ENCODE results near the gene ERC1. TPM values are rescaled to one million over a fixed set of nuclear protein-coding genes. Genes with fewer than 3 reads are reported as not detected.

ERC1 gene
- total RNA-seq (2014; rRNA removed; shearing (Covaris generic)) = 18.1 and 22.8 TPM in 2 replicates

DNA sequence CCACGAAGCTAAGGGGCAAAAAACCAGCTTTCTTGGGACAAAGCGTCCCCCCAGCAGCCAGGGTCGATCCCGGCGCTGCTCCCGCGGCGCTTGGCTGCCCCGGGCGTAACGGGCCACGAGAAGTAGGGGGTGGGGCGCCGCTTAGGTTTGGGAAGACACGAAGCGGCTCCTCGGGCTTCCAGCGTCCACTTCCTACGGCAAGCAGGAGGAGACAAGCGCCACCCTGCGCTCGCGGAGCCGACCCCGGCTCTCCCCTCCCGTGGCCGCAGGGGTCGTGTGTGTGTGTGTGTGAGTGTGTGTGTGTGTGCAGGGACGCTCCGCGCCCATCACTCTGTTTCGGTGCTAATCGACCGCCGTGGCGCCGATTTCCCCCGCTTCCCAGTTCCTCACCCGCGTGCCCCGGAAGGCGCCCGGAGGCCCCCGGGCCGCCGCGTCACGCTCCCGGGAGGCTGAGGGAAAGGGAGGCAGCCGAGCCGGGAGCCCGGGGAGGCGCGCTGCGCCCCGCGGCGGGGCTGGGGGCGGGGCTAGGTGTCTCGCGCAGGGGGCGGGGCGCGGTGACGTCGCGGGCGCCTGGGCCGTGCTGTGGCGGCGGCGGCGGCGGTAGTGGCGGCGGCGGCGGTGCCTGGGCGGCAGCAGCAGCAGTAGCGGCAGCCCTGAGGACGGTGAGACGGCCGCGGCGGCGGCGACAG lies at the start of gene ERC1:
ERC1 (plus strand) TSS at position 563 of the 689 bp plus-strand sequence. CDS start 36,681 bp downstream, outside the sequence.
- DNase-seq (ENCODE audit: low read depth) = peak; percentile 92

DNA sequence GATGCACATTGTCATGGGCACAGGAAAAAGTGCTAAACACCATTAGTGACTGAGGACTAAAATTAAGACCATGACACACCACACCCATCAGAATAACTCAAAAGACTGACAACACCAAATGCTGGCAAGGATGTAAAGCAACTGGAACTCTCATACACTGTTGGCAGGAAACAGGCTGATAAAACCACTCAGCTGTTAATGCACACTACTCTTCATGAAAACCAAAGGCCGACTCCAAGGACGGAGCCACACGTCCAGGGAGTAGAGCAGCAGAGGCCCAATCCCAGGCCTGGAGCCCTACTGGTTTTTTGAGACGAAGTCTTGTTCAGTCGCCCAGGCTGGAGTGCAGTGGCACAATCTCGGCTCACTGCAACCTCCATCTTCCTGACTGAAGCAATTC lies 48.0 kb upstream of the ERC1 start:
- DNase-seq (ENCODE audit: low read depth) = no peak

DNA sequence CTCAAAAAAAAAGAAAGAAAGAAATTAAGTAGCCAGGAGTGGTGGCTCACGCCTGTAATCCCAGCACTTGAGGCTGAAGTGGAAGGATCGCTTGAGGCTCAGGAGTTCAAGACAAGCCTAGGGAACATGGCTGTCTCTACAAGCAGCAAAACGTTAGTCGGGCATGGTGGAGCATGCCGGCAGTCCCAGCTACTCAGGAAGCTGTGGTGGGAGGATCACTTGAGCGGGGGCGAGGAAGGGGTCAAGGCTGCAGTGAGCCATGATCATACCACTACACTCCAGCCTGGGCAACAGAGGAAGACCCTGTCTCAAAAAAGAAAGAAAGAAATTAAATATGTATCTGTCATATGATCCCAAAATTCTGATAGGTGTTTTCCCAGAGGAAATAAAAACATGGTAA lies 46.8 kb upstream of the ERC1 start:
- no peak for DNase-seq (ENCODE audit: low read depth)

DNA sequence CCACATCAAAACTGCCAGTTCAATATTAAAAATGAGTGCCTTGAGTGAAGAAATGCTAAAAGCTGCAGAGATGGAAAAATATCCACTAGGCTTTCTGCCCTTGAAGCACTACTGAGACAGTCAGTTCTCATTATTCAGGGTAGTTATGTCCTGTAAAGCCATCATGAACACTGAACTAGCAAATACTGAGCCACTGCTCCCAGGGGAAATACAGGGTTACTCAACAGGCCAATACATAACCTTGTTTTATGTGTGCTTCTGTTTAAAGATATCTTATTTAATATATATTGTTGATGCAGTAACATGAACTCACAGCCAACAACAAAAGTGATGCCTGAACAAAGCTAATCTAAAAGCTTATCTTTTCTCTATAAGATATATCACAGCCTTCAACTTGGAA lies 44.8 kb upstream of the ERC1 start:
- no peak for DNase-seq (ENCODE audit: low read depth)

GRCh38 chr12:946631-947030 lies 44.4 kb upstream of the ERC1 start:
- no peak for DNase-seq (ENCODE audit: low read depth)

DNA sequence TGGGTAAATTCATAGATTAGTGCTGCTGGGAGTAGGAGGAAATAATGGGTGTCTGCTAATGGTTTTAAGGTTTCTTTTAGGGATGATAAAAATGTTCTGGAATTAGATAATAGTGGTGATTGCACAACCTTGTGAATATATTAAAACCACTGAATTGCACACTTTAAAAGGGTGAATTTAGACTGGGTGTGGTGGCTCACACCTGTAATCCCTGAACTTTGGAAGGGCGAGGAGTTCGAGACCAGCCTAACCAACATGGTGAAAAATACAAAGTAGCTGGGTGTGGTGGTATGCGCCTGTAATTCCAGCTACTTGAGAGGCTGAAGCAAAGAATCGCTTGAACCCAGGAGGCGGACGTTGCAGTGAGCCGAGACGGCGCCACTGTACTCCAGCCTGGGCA lies 42.8 kb upstream of the ERC1 start:
- no peak for DNase-seq (ENCODE audit: low read depth)

GRCh38 chr12:949453-950191 lies 41.4 kb upstream of the ERC1 start, which contains the start of gene RAD52:
Gene RAD52, minus strand, starts transcription at chr12:949694. Its CDS starts 16,636 bp downstream, at chr12:933058.
- DNase-seq (ENCODE audit: low read depth) = peak; percentile 100

DNA sequence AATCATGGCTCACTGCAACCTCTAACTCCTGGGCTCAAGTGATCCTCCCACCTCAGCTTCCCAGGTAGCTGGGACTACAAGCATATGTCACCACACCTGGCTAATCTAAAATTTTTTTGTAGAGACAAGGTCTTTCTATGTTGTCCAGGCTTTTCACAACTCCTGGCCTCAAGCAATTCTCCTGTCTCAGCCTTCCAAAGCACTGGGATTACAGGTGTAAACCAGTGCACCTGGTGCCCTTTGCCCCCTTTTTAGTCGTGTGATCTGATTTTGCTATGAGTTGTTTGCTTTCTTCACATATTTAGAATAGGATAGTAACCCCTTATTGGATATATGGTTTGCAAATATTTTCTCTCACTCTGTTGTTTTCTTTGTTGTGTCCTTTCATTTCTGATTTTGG lies 39.8 kb upstream of the ERC1 start:
- DNase-seq (ENCODE audit: low read depth) = no peak

GRCh38 chr12:953776-954175 lies 37.2 kb upstream of the ERC1 start:
- DNase-seq (ENCODE audit: low read depth) = peak; percentile 81

- DNase-seq (ENCODE audit: low read depth) = no peak
Measured at GRCh38 chr12:954741-955140, 36.3 kb upstream of the ERC1 start.

- no peak for DNase-seq (ENCODE audit: low read depth)
Measured at GRCh38 chr12:955939-956338, 35.1 kb upstream of the ERC1 start.

GRCh38 chr12:958588-959123 lies 32.4 kb upstream of the ERC1 start:
- DNase-seq (ENCODE audit: low read depth) = peak; percentile 64

- no peak for DNase-seq (ENCODE audit: low read depth)
Measured at GRCh38 chr12:966724-967123, 24.3 kb upstream of the ERC1 start.

DNA sequence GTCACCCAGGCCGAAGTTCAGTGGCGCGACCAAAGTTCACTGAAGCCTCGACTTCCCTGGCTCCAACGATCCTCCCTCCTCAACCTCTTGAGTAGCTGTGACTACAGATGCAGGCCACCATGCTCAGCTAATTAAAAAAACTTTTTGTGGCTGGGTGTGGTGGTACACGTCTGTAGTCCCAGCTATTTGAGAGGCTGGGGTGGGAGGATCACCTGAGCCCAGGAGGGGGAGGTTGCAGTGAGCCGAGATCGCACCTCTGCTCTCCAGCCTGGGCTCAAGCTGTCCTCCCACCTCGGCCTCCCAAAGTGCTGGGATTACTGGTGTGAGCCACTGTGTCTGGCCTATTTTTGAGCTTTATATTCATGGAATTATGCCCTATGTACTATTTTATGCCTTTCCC lies 23.4 kb upstream of the ERC1 start:
- no peak for DNase-seq (ENCODE audit: low read depth)

DNA sequence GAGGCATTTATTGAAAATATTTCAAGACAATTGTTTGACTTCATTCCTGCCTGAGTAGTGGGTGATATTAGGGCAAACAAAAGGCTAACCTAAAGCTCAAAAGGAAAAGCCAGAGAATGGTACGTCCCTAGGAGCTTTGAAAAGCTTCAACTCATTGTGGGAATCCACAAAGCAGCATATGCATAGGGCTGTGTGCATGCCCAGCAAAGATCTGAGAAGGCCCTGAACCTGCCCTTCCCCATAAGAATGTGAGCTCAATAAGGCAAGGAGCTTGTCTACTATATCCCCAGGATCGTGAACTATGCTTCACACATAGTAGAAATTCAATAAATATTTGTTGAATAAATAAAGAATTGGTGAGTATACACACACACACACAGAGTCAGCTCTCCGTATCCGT lies 22.5 kb upstream of the ERC1 start:
- no peak for DNase-seq (ENCODE audit: low read depth)

- DNase-seq (ENCODE audit: low read depth) = peak; percentile 35
Measured at GRCh38 chr12:969821-970220, 21.2 kb upstream of the ERC1 start.

DNA sequence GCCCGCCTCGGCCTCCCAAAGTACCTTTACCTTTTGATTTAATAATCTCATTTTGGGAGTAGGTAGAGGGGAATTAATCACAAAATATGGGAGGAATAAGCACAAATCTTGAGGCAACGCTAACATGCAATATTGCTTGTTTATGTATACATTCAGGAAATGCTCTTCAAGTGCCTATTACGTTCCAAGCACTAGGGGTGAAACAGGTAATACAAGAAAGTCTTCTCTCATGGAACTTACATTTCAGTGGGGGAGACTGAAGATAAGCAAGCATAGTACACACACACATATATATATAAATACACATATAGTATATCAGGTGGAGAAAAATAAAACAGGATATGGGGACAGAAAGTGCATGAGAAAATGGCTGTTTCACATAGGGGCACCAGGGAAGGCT lies 19.0 kb upstream of the ERC1 start:
- DNase-seq (ENCODE audit: low read depth) = no peak

DNA sequence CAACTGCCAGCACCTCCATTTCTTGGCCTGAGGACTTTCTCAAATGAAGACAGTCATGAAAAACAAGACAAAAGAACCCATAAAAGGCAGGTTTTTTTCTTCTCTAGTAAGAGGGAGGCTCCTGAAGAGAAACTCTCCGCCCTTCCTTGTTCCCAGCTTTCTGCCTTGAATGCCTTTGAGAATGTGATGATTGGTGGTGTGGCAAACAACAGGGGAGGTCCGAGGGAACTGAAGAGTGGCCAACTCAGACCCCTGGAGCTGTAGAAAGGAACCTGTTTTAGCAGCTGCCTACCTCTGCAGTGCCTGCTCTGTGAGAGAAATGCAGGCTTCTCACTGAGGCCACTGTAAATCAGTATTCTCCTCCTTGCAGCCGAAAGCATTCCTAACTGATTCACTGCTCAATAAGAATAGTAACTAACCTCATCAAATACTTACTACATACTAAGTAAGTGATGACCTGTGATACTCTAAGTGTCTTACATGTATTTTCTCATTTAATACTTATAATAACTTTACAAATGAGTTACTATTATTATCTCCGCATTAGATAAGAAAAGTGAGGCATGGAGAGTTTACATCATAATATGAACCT lies 16.7 kb upstream of the ERC1 start:
- no peak for DNase-seq (ENCODE audit: low read depth)

DNA sequence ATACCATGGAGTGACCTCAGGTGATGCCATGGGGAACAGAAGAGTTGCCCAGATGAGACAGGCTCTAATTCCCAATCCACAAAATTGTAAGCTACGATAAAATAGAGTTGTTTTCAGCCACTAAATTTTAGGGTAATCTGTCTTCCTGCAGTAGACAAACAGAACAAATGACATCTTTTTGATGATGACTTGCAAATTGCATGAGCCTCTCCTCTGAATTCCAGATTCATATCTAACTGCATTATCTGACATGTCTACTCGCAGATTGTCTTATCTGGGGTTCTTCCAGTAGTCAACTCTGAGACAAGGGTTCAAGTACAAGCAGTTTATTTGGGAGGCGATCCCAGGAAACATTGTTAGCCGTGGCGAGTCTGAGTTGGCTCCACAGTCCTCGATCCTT lies 14.4 kb upstream of the ERC1 start:
- no peak for DNase-seq (ENCODE audit: low read depth)

GRCh38 chr12:977156-977555 lies 13.9 kb upstream of the ERC1 start:
- DNase-seq (ENCODE audit: low read depth) = no peak

DNA sequence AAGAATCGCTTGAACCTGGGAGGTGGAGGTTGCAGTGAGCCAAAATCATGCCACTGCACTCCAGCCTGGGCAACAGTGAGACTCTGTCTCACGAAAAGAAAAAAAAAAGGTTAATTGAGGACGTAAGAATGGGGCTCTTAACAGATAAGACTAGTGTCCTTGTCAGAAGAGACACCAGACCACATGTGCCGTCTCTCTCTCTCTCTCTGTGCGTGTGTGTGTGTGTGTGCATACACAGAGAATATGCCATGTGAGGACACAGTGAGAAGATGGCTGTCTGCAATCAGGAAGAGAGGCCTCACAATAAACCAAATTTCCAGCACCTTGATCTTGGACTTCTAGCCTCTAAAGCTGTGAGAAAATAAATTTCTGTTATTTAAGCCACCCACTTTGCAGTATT lies 11.7 kb upstream of the ERC1 start:
- no peak for DNase-seq (ENCODE audit: low read depth)

DNA sequence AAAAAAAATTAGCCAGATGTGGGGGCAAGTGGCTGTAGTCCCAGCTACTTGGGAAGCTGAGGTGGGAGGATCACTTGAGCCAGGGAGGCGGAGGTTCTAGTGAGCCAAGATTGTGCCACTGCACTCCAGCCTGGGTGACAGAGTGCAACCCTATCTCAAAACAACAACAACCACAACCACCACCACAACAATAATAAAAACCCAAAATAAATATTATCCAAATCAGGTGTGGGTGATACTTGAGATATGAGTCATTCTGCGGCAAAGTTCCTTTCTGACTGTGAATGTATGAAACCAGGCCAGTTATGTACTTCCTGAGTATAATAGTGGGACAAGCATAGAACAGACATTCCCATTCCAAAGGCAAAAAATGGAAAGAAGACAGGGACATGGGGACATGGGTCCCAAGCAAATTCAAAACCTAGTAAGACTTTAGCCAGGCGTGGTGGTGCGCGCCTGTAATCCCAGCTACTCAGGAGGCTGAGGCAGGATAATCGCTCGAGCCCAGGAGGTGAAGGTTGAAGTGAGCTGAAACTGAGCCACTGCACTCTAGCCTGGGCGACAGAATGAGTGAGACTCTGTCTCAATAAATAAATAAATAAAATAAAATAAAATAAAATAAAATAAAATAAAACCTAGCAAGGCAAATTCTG lies 9.7 kb upstream of the ERC1 start:
- DNase-seq (ENCODE audit: low read depth) = peak; percentile 70

Data from Daoy (cell line).